Esophagus muscularis mucosa (tissue), 3 donors: Measurements from ENCODE around the gene MRE11.

Source experiments
- CTCF ChIP-seq, 3 experiments: fragments of 200-600 bp in 2 of 3; fragments of 450-650 bp in 1 of 3; sonication (generic) in 2 of 3; IDR thresholded peaks; one replicate each; pipeline ENCODE4 v1.5.1; 2017 to 2019; ENCODE audit warnings: antibody characterized with exemption in 3 of 3, mild to moderate bottlenecking in 2 of 3, moderate library complexity in 1 of 3
- POLR2A ChIP-seq: fragments of 450-650 bp; IDR thresholded peaks from one replicate; pipeline ENCODE4 v1.6.1; 2017; ENCODE audit warnings: antibody characterized with exemption, moderate library complexity, mild to moderate bottlenecking, low read depth
- POLR2AphosphoS5 ChIP-seq, 2 donors: sonication (generic); formaldehyde crosslinking; IDR thresholded peaks; one replicate each; pipeline ENCODE4 v1.6.1; 2017; ENCODE audit warnings: antibody characterized with exemption in 2 of 2

GRCh38 chr11:94511932-94512781 lies 18.5 kb upstream of the MRE11 start, which contains the start of gene C11orf97:
- TF ChIP-seq CTCF (IDR thresholded peaks at IDR 0.05), result no peak
- no peak for TF ChIP-seq POLR2A
- TF ChIP-seq POLR2AphosphoS5 (IDR thresholded peaks at IDR 0.05), result no peak
